GM12864 (cell line): Measurements from ENCODE around the gene USF1.
"Not testable (repeated sequence)": the region's sequence is repeated elsewhere in the genome, so short reads cannot be mapped to it uniquely, and the experiment has no call there.

Source experiments
- DNase-seq: peaks from one replicate; pipeline ENCODE4 v3.0.0-alpha.2; 2011; ENCODE audit warnings: low read depth
- H3K4me3 ChIP-seq: 2 replicates; pipeline ENCODE4 v1.5.1; 2011; ENCODE audit warnings: mild to moderate bottlenecking, low read depth, low read length, control low read depth
- TF ChIP-seq, protein P1 (sequence below): IDR thresholded peaks from 2 replicates; pipeline ENCODE4 v1.5.1; 2011; ENCODE audit warnings: low read depth, mild to moderate bottlenecking, moderate library complexity, low read length, control low read depth, inconsistent platforms; ENCODE audit errors: missing control alignments

USF1 gene

GRCh38 chr1:161021970-161022353 is 23.8 kb downstream of the USF1 start:
- TF ChIP-seq, protein P1, sequence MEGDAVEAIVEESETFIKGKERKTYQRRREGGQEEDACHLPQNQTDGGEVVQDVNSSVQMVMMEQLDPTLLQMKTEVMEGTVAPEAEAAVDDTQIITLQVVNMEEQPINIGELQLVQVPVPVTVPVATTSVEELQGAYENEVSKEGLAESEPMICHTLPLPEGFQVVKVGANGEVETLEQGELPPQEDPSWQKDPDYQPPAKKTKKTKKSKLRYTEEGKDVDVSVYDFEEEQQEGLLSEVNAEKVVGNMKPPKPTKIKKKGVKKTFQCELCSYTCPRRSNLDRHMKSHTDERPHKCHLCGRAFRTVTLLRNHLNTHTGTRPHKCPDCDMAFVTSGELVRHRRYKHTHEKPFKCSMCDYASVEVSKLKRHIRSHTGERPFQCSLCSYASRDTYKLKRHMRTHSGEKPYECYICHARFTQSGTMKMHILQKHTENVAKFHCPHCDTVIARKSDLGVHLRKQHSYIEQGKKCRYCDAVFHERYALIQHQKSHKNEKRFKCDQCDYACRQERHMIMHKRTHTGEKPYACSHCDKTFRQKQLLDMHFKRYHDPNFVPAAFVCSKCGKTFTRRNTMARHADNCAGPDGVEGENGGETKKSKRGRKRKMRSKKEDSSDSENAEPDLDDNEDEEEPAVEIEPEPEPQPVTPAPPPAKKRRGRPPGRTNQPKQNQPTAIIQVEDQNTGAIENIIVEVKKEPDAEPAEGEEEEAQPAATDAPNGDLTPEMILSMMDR: no peak
- no peak overlapping the region; the same call in 1 of the 2 replicates for H3K4me3 ChIP-seq

GRCh38 chr1:161021165-161021969 is 24.4 kb downstream of the USF1 start:
- TF ChIP-seq, protein P1: no peak
- H3K4me3 ChIP-seq: peak overlapping the region; percentile 62

More at GRCh38 chr1:161021970-161022353, 23.8 kb downstream of the USF1 start:
- no peak for DNase-seq

GRCh38 chr1:161020509-161021164 is 25.1 kb downstream of the USF1 start, which contains the start of gene F11R:
Gene F11R, minus strand, starts transcription at chr1:161021152. Its CDS starts 79 bp downstream, at chr1:161021073.
- TF ChIP-seq, protein P1: no peak
- H3K4me3 ChIP-seq: peak within 1 kb of the TSS; percentile 62
- no peak for DNase-seq

More at GRCh38 chr1:161021165-161021969, 24.4 kb downstream of the USF1 start:
- DNase-seq: peak; percentile 73

DNA sequence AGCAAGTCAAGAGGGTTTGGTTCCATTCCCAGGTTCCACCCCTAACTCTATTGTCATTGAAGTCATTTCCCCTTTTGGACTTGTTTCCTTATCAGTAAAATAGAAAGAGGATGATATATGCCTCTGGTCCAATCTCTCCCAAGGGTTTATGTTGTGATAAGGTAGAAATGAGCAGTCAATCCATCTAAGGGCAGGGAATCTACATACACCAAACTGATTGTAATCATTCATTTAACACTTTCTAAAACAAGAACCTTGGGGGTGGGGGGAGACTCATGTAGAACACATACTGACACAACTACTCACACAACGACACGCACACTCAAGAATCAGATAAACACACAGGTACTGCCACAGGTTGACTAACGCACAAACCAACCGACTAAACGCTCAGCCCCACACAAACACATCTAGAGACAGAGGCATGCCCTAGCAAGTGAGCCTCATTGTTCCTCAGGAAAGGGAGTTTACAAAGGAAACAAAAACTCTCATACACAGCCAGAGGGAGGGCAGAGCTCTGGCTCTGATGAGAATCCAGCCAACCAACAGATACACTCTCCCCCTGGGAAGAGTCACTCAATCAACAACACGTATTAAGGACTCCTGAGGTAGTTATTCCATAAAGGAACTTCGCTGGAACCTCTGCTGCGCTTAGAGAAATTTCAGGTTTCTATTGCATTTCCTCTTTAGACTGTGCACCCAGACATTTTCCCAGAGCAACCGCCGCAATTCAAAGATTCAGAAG is 25.9 kb downstream of the USF1 start:
- peak overlapping the region; percentile 62 for H3K4me3 ChIP-seq
- TF ChIP-seq, protein P1: no peak
- no peak for DNase-seq

DNA sequence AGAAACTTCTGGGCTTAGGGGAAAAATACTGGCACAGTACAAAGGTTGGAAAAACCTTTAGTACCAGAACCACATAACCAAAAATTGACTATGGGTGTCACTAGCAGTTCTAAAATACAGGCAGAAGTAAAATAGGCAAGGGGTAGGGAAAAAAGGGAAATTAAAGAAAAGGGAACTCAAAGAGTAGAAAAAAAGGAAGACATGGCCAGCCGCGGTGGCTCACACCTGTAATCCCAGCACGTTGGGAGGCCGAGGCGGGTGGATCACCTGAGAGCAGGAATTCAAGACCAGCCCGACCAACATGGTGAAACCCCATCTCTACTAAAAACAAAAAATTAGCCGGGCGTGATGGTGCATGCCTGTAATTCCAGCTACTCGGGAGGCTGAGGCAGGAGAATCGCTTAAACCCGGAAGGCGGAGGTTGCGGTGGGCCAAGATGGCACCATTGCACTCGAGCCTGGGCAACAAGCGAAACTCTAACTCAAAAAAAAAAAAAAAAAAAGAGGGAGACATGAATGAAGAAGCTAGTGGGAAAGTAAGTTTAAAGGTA is 26.6 kb downstream of the USF1 start:
- DNase-seq, H3K4me3 ChIP-seq: not testable (repeated sequence)

GRCh38 chr1:161018631-161018930 is 27.2 kb downstream of the USF1 start:
- H3K4me3 ChIP-seq: no peak overlapping the region
- no peak for DNase-seq
- TF ChIP-seq, protein P1: no peak
